ENCODE results near the gene PLEKHA5. TPM values are rescaled to one million over a fixed set of nuclear protein-coding genes. Genes with fewer than 3 reads are reported as not detected.

PLEKHA5 gene
- polyA plus RNA-seq, 3 donors, result 86.7 to 101 (median 98.9) TPM

- DNase-seq, result no peak
Measured at GRCh38 chr12:19199332-19199731, 69.8 kb downstream of the PLEKHA5 start.

GRCh38 chr12:19200261-19200660, 70.7 kb downstream of the PLEKHA5 start:
- DNase-seq, result no peak

- no peak for DNase-seq
Measured at GRCh38 chr12:19201661-19202060, 72.1 kb downstream of the PLEKHA5 start.

- no peak for DNase-seq
Measured at GRCh38 chr12:19203013-19203412, 73.5 kb downstream of the PLEKHA5 start.

GRCh38 chr12:19203539-19204506, 74.3 kb downstream of the PLEKHA5 start:
- no peak for DNase-seq

GRCh38 chr12:19205120-19205519, 75.6 kb downstream of the PLEKHA5 start:
- no peak for DNase-seq

GRCh38 chr12:19206493-19207077, 77.1 kb downstream of the PLEKHA5 start:
- no peak for DNase-seq

GRCh38 chr12:19208456-19208855, 78.9 kb downstream of the PLEKHA5 start:
- DNase-seq, result no peak

- DNase-seq, result no peak
Measured at GRCh38 chr12:19209661-19210060, 80.1 kb downstream of the PLEKHA5 start.

- DNase-seq, result no peak
Measured at GRCh38 chr12:19211802-19212201, 82.3 kb downstream of the PLEKHA5 start.

GRCh38 chr12:19212245-19212644, 82.7 kb downstream of the PLEKHA5 start:
- DNase-seq, result no peak

GRCh38 chr12:19214020-19214419, 84.5 kb downstream of the PLEKHA5 start:
- no peak for DNase-seq

- no peak for DNase-seq
Measured at GRCh38 chr12:19215115-19215514, 85.6 kb downstream of the PLEKHA5 start.

- DNase-seq, result no peak
Measured at GRCh38 chr12:19217446-19217845, 87.9 kb downstream of the PLEKHA5 start.

- no peak for DNase-seq
Measured at GRCh38 chr12:19220205-19220604, 90.7 kb downstream of the PLEKHA5 start.

- DNase-seq, result no peak
Measured at GRCh38 chr12:19220852-19221466, 91.4 kb downstream of the PLEKHA5 start.

GRCh38 chr12:19222558-19222957, 93.0 kb downstream of the PLEKHA5 start:
- no peak for DNase-seq

- DNase-seq, result no peak
Measured at GRCh38 chr12:19223018-19223417, 93.5 kb downstream of the PLEKHA5 start.

GRCh38 chr12:19223695-19224094, 94.2 kb downstream of the PLEKHA5 start:
- DNase-seq, result no peak

GRCh38 chr12:19224746-19225145, 95.2 kb downstream of the PLEKHA5 start:
- DNase-seq, result no peak

GRCh38 chr12:19227190-19227879, 97.8 kb downstream of the PLEKHA5 start:
- DNase-seq, result no peak

- DNase-seq, result no peak
Measured at GRCh38 chr12:19227880-19228210, 98.3 kb downstream of the PLEKHA5 start.
